Measurements from ENCODE around the gene SV2C. TPM values are rescaled to one million over a fixed set of nuclear protein-coding genes. Genes with fewer than 3 reads are reported as not detected.

Gene SV2C
- total and polyA plus RNA-seq, 4 donors: under 0.01 to 0.04 (median 0.03) TPM; not detected in 1

DNA sequence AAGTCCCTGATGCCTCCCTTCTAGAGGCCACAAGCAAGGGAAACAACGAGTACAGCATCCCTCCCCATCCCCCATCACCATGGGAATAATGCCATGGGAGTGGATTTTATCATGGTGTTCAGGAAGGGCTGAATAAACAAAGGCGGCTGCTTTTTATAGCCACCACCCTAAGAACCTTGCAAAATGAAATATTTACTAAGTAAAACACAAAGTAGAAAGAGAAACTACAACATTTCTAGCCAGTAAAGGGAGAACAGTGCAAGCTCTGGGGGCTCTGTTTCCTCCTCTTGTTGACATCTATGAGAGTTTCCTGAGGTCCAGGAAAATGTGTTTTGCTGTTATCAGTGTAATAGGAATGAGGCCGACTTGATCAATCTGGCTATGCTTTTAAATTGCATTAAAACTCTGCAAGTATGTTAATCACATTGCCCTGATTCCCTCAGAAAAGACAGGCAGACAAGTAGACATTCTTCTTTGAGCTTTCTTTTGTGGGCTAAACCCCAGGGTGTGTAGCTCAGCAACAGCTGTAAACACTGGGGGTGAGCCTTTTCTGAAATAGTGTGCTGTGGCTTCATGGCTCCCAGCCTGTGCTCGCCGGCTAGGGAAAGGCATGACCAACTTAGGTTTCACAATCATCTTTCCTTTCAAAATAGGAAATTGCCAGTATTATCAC is 31.1 kb downstream of the SV2C start:
- 33% methylated on average over 5 of the region's 5 CpGs for WGBS
- Histone ChIP-seq H3K36me3 (ENCODE audit: control insufficient read depth in 4 of 4, insufficient read depth in 3 of 4, low read depth in 1 of 4, low read length in 3 of 4) (no peaks in the 10 kb centered on the region), H3K27me3 (ENCODE audit: control insufficient read depth in 4 of 4, insufficient read depth in 4 of 4, low read length in 3 of 4) (peaks cover 0 to 17% (median 2%) of the 10 kb centered on the region in 4 donors), H3K4me1 (ENCODE audit: control insufficient read depth in 4 of 4, insufficient read depth in 4 of 4, low read length in 3 of 4) (no peaks in the 10 kb centered on the region), H3K9me3 (ENCODE audit: control insufficient read depth in 4 of 4, low read length in 3 of 4) (no peaks in the 10 kb centered on the region), H3K27ac (ENCODE audit: low read depth in 1 of 2, low read length in 2 of 2) (no peak overlapping the region), H3K4me3 (ENCODE audit: low read depth in 1 of 3, low read length in 3 of 3) (no peak overlapping the region), H3K9ac (ENCODE audit: low read depth in 1 of 2, low read length in 2 of 2) (no peak overlapping the region)
- TF ChIP-seq YY1 (IDR thresholded peaks at IDR 0.05) (no peak), HNF4G (IDR thresholded peaks at IDR 0.05) (no peak), RXRA (IDR thresholded peaks at IDR 0.05) (no peak), SP1 (IDR thresholded peaks at IDR 0.05) (no peak), EGR1 (IDR thresholded peaks at IDR 0.05; ENCODE audit: low read depth in 2 of 2) (no peak), FOXA1 (IDR thresholded peaks at IDR 0.05) (no peak), HNF4A (conservative IDR thresholded peaks at IDR 0.05) (no peak), NR2F2 (IDR thresholded peaks at IDR 0.05) (no peak), RAD21 (IDR thresholded peaks at IDR 0.05) (no peak), JUND (IDR thresholded peaks at IDR 0.05) (no peak)
- TF ChIP-seq, protein P1, sequence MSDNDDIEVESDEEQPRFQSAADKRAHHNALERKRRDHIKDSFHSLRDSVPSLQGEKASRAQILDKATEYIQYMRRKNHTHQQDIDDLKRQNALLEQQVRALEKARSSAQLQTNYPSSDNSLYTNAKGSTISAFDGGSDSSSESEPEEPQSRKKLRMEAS (IDR thresholded peaks at IDR 0.05): no peak
- TF ChIP-seq, protein P2, sequence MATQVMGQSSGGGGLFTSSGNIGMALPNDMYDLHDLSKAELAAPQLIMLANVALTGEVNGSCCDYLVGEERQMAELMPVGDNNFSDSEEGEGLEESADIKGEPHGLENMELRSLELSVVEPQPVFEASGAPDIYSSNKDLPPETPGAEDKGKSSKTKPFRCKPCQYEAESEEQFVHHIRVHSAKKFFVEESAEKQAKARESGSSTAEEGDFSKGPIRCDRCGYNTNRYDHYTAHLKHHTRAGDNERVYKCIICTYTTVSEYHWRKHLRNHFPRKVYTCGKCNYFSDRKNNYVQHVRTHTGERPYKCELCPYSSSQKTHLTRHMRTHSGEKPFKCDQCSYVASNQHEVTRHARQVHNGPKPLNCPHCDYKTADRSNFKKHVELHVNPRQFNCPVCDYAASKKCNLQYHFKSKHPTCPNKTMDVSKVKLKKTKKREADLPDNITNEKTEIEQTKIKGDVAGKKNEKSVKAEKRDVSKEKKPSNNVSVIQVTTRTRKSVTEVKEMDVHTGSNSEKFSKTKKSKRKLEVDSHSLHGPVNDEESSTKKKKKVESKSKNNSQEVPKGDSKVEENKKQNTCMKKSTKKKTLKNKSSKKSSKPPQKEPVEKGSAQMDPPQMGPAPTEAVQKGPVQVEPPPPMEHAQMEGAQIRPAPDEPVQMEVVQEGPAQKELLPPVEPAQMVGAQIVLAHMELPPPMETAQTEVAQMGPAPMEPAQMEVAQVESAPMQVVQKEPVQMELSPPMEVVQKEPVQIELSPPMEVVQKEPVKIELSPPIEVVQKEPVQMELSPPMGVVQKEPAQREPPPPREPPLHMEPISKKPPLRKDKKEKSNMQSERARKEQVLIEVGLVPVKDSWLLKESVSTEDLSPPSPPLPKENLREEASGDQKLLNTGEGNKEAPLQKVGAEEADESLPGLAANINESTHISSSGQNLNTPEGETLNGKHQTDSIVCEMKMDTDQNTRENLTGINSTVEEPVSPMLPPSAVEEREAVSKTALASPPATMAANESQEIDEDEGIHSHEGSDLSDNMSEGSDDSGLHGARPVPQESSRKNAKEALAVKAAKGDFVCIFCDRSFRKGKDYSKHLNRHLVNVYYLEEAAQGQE (IDR thresholded peaks at IDR 0.05): no peak
- no peak for DNase-seq (ENCODE audit: low spot score)

DNA sequence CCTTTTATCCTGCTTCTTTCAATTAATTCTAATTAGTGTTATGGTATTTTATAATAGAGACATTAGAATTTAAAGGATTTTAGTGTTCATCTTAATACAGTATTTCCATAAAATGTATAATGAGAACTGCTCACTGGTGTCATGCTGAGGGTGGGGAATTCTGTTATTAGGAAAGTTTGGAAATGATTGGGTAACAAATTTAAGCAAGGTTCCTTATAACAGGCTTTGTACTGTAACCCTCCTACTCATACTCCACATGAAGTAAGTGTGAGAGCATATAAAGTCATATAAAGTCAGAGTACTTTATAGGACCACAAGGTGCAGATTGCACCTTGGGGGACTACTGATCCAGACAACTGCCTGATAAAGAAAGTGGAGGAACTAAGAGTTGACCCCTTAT is 42.2 kb downstream of the SV2C start:
- Histone ChIP-seq H3K4me1 (ENCODE audit: control insufficient read depth in 4 of 4, insufficient read depth in 4 of 4, low read length in 3 of 4) (peaks cover 0 to 1% (median 0%) of the 10 kb centered on the region in 4 donors), H3K36me3 (ENCODE audit: control insufficient read depth in 4 of 4, insufficient read depth in 3 of 4, low read depth in 1 of 4, low read length in 3 of 4) (no peaks in the 10 kb centered on the region)
- TF ChIP-seq, protein P1 (IDR thresholded peaks at IDR 0.05): no peak
- TF ChIP-seq, protein P3, sequence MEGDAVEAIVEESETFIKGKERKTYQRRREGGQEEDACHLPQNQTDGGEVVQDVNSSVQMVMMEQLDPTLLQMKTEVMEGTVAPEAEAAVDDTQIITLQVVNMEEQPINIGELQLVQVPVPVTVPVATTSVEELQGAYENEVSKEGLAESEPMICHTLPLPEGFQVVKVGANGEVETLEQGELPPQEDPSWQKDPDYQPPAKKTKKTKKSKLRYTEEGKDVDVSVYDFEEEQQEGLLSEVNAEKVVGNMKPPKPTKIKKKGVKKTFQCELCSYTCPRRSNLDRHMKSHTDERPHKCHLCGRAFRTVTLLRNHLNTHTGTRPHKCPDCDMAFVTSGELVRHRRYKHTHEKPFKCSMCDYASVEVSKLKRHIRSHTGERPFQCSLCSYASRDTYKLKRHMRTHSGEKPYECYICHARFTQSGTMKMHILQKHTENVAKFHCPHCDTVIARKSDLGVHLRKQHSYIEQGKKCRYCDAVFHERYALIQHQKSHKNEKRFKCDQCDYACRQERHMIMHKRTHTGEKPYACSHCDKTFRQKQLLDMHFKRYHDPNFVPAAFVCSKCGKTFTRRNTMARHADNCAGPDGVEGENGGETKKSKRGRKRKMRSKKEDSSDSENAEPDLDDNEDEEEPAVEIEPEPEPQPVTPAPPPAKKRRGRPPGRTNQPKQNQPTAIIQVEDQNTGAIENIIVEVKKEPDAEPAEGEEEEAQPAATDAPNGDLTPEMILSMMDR (IDR thresholded peaks at IDR 0.05; ENCODE audit: low read depth, low read length, missing input control): no peak
- no peak for TF ChIP-seq HNF4G (IDR thresholded peaks at IDR 0.05)
- no peak for TF ChIP-seq FOXA2 (IDR thresholded peaks at IDR 0.05)
- TF ChIP-seq YY1 (IDR thresholded peaks at IDR 0.05): no peak
- TF ChIP-seq RAD21 (IDR thresholded peaks at IDR 0.05): no peak
- TF ChIP-seq JUND (IDR thresholded peaks at IDR 0.05): no peak
- TF ChIP-seq NR2F2 (IDR thresholded peaks at IDR 0.05): no peak
- TF ChIP-seq SP1 (IDR thresholded peaks at IDR 0.05): no peak
- TF ChIP-seq TAF1 (conservative IDR thresholded peaks at IDR 0.05): no peak
- TF ChIP-seq RXRA (IDR thresholded peaks at IDR 0.05): no peak
- TF ChIP-seq, protein P4, sequence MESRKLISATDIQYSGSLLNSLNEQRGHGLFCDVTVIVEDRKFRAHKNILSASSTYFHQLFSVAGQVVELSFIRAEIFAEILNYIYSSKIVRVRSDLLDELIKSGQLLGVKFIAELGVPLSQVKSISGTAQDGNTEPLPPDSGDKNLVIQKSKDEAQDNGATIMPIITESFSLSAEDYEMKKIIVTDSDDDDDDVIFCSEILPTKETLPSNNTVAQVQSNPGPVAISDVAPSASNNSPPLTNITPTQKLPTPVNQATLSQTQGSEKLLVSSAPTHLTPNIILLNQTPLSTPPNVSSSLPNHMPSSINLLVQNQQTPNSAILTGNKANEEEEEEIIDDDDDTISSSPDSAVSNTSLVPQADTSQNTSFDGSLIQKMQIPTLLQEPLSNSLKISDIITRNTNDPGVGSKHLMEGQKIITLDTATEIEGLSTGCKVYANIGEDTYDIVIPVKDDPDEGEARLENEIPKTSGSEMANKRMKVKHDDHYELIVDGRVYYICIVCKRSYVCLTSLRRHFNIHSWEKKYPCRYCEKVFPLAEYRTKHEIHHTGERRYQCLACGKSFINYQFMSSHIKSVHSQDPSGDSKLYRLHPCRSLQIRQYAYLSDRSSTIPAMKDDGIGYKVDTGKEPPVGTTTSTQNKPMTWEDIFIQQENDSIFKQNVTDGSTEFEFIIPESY (IDR thresholded peaks at IDR 0.05): no peak
- TF ChIP-seq HNF4A (conservative IDR thresholded peaks at IDR 0.05): no peak

More for the DNA sequence above, 42.2 kb downstream of the SV2C start:
- no peak overlapping the region for H3K4me3 ChIP-seq (ENCODE audit: low read depth in 1 of 3, low read length in 3 of 3)
- peaks cover 0 to 3% (median 0%) of the 10 kb centered on the region in 4 donors for H3K27me3 ChIP-seq (ENCODE audit: control insufficient read depth in 4 of 4, insufficient read depth in 4 of 4, low read length in 3 of 4)
- DNase-seq (ENCODE audit: low spot score): no peak
- no peak overlapping the region for H3K9ac ChIP-seq (ENCODE audit: low read depth in 1 of 2, low read length in 2 of 2)
- no peak overlapping the region for H3K27ac ChIP-seq (ENCODE audit: low read depth in 1 of 2, low read length in 2 of 2)
- no peaks in the 10 kb centered on the region for H3K9me3 ChIP-seq (ENCODE audit: control insufficient read depth in 4 of 4, low read length in 3 of 4)

Measured in liver (tissue), 9 donors.